Mammary epithelial cell (primary cell): ENCODE results near the gene EYS.

ENCODE experiments used
- EZH2 ChIP-seq: IDR thresholded peaks from 2 replicates; pipeline ENCODE4 v1.6.1; 2012; ENCODE audit warnings: low read length, inconsistent platforms, borderline replicate concordance
- TF ChIP-seq, protein P1 (sequence below), 2 donors: IDR thresholded peaks in 1 of 2; conservative IDR thresholded peaks in 1 of 2; 2 replicates each; pipeline ENCODE4 v1.5.1; 2011 to 2012; ENCODE audit warnings: inconsistent platforms in 2 of 2, low read length in 2 of 2, mild to moderate bottlenecking in 2 of 2, control low read depth in 1 of 2, low read depth in 1 of 2; ENCODE audit not compliant: insufficient read depth in 1 of 2; ENCODE audit errors: extremely low read depth in 1 of 2

DNA sequence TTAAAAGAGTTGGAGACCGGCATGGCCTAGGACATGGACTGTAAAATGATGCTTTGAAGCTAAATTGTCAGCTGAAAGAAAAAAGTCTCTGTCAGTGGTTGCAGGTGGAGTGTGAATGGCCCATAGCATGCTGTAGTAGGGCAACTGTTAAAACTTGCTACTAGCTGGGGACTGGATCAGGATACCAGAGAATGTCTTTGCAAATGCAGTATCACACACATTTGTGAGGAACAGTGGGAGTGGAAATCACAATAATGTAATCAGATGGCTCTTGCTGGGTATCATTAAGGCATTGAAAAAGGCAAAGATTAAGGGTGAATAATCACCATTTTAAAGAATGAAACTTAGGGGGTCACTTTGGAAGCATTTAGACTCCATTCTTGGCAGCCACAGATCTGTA, 737.9 kb downstream of the EYS start:
- TF ChIP-seq, protein P1, sequence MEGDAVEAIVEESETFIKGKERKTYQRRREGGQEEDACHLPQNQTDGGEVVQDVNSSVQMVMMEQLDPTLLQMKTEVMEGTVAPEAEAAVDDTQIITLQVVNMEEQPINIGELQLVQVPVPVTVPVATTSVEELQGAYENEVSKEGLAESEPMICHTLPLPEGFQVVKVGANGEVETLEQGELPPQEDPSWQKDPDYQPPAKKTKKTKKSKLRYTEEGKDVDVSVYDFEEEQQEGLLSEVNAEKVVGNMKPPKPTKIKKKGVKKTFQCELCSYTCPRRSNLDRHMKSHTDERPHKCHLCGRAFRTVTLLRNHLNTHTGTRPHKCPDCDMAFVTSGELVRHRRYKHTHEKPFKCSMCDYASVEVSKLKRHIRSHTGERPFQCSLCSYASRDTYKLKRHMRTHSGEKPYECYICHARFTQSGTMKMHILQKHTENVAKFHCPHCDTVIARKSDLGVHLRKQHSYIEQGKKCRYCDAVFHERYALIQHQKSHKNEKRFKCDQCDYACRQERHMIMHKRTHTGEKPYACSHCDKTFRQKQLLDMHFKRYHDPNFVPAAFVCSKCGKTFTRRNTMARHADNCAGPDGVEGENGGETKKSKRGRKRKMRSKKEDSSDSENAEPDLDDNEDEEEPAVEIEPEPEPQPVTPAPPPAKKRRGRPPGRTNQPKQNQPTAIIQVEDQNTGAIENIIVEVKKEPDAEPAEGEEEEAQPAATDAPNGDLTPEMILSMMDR (conservative IDR thresholded peaks at IDR 0.05 in 1 of 2, IDR thresholded peaks at IDR 0.05 in 1 of 2; ENCODE audit: extremely low read depth in 1 of 2, insufficient read depth in 1 of 2, low read depth in 1 of 2, low read length in 2 of 2), result no peak
- no peak for TF ChIP-seq EZH2
